Right ventricle myocardium superior (tissue), 1 donor: ENCODE results near the gene INTS2. TPM values are rescaled to one million over a fixed set of nuclear protein-coding genes. Genes with fewer than 3 reads are reported as not detected.
A peak's percentile ranks its signal among the peaks of the same experiment; 100 is the strongest.
"Not testable (repeated sequence)": the region's sequence is repeated elsewhere in the genome, so short reads cannot be mapped to it uniquely, and the experiment has no call there.

Experiments used
- ATAC-seq: fragments of 200-7000 bp; cut with Tn5 transposase; one replicate; pipeline ENCODE4 v1.9.1; 2020; ENCODE audit warnings: mild to moderate bottlenecking; ENCODE audit not compliant: poor library complexity
- DNase-seq: peaks from one replicate; pipeline ENCODE4 v3.0.0-alpha.2; 2020
- intact Hi-C: fragments of 100-400 bp; cut with DNase I; formaldehyde crosslinking; loops from one replicate; pipeline ENCODE4 v1.11.2; 2022
- total RNA-seq: library from RNA; stranded (reverse); fragmentation: NEBNext Ultra II Directional; extraction: Animal tissue kit (Norgen Biotek cat#: 25700); gene quantifications from one replicate; pipeline ENCODE4 v1.2.1, GENCODE V29; 2021
- donor health status: DM: no; HTN: yes; CAD: no; lungs with severe emphysema.

INTS2 gene
- total RNA-seq, 1 donor from 2014 or later = 8.7 TPM

DNA sequence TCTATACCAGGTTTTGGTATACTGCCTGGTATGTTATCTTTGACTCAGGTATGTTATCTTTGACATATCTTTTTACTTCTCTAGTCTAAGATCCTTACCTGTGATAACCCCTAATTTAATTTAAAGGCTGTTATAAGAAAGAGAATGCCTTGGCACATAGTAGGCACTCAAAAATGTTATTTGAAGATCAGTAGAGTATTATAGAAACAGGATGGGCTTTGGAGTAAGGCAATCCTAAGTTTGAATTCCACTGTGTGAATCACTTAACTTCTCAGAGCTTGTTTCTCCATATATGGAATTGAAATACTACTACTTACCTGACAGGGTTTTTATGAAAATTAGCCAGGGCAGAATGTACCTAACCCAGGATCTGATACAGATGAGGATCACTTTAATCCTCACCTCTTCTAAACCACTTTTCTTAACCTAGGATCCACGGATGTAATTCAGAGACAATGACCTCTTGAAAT is 65.6 kb downstream of the INTS2 start:
- DNase-seq (no peak), ATAC-seq (no peak)
- intact Hi-C loops = no loop called here

DNA sequence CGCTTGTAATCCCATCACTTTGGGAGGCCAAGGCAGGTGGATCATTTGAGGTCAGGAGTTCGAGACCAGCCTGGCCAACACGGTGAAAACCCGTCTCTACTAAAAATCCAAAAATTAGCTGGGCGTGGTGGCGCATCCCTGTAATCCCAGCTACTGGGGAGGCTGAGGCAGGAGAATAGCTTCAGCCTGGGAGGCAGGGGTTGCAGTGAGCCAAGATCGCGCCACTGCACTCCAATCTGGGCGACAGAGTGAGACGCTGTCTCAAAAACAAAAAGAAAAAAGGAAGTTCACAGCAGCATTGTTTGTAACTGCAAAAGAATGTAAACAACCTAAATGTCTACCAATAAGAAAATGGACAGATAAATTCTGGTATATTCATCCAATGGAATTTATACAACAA is 67.4 kb downstream of the INTS2 start:
- intact Hi-C loops, ATAC-seq: not testable (repeated sequence)

GRCh38 chr17:61856035-61856434 is 71.7 kb downstream of the INTS2 start:
- ATAC-seq = no peak
- no peak for DNase-seq
- intact Hi-C loops = no loop called here

More for the DNA sequence above, 67.4 kb downstream of the INTS2 start:
- DNase-seq = not testable (repeated sequence)

DNA sequence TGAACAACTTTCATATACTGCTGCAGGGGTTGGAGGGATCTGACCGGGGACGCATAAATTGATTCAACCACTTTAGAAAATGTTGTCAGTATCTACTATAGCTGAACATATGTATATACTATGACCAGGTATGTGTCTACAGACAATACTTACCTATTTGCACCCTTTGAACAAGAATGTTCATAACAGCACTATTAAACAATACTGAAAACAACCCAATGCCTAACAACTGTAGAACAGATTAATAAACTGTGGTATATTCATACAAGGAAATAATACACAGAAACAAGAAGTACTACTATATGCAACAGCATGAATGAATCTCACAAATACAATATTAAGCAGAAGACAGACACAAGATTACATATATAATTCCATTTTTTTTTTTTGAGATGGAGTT is 74.9 kb downstream of the INTS2 start:
- DNase-seq (no peak), ATAC-seq (no peak)
- intact Hi-C loops = no loop called here

DNA sequence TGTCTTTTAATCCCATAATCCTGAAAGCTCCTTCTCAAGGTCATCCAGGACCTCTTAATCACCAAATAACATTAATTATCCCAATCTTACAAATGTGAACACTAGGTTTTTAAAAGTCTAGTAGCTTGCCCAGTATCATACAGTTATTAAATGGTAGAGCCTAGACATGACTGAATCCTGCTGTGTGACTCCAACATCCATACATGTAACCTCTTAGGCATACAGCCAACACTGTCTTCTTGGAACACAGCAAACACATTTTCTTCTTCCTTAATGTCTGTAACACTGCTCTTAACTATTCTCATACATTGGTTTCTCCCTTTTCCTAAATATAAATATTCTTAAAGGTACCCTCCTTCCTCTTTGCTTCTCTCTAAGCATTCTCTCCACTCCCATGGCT is 78.1 kb downstream of the INTS2 start:
- intact Hi-C loops = no loop called here
- DNase-seq = no peak
- no peak for ATAC-seq

DNA sequence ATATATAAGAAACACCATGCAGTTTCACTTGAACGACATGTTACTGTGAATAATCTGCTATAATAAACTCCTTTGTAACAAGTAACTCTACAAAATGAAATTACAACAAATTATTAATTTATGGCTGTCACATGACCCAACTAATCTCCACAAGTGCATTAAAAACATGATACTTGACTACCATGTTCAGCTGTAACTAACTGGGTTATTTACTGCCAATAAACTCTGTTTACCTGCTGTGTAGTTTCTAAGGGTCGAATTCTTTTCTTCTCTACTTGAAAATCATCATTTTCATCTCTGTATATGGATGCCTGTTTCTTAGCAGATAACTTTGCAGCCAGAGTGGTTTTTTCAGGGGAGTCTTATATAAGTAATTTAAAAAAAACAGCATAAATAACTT is 78.9 kb downstream of the INTS2 start:
- DNase-seq (no peak), ATAC-seq (no peak)
- intact Hi-C loops = no loop called here

DNA sequence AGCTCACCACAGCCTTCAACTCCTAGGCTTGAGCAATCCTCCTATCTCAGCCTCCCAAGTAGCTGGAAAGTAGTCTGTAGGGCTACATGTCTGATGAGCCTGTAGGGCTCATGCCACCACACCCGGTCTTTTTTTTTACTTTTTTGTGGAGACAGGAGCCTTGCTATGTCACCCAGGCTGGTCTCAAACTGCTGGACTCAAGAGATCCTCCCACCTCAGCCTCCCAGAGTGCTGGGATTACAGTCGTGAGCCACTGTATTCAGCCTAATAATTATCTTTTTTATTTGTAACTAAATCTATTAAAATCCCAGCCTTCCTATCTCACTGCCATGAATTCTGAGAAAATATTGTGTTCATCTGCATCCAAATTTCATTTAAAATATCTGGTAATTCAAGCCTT is 79.5 kb downstream of the INTS2 start:
- ATAC-seq (no peak), DNase-seq (no peak)
- intact Hi-C loops = no loop called here

- intact Hi-C loops = no loop called here
- ATAC-seq (no peak), DNase-seq (no peak)
Observed at GRCh38 chr17:61847659-61848058, 80.1 kb downstream of the INTS2 start.

GRCh38 chr17:61846761-61847375 is 80.9 kb downstream of the INTS2 start:
- DNase-seq (no peak), ATAC-seq (no peak)
- intact Hi-C loops = no loop called here

GRCh38 chr17:61846088-61846487 is 81.7 kb downstream of the INTS2 start:
- ATAC-seq = no peak
- intact Hi-C loops = no loop called here
- no peak for DNase-seq

GRCh38 chr17:61843435-61843834 is 84.3 kb downstream of the INTS2 start:
- intact Hi-C loops = no loop called here
- DNase-seq (no peak), ATAC-seq (no peak)

- ATAC-seq = no peak
- intact Hi-C loops = no loop called here
- no peak for DNase-seq
Observed at GRCh38 chr17:61842899-61843298, 84.9 kb downstream of the INTS2 start.

- ATAC-seq (no peak), DNase-seq (no peak)
- intact Hi-C loops = no loop called here
Observed at GRCh38 chr17:61839300-61839786, 88.4 kb downstream of the INTS2 start.

DNA sequence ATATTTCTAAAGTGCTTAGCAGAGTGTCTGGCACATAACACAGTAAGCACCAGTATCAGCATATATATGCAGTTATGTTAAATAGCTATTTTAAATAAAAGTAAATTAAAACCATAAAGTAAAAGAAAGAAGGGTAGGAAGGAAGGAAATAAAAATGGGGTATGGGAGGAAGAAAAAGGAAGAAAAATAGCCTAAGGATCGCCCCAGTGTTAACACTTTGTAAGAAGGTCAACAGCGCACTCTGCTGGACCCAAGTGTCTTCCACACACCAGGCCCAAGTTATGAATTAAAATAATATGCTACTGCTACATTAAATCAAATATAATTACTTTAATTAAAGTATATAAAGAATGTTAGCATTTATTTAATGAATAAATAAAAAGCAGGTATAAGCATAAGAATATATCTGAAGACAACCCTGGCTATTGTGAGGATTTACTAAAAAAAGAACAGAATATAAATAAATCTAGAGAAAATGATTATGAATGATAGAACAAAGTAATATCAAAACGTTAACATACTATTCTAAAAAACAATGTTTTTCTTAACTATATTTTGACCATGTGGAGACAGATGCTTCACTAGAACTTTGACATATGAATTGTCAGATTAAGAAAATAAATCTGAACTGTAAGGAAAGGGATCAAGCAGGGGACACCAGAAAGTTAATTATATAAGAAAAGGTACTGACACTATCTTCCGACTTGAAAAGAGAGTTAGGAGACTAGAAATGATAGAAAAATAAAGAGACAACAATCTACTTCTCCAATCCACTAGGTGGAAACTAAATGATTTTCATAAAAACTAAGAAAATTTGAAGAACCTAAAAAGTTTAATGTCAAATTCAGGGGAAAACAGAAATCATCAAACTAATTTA is 90.4 kb downstream of the INTS2 start:
- DNase-seq = peak; percentile 50
- intact Hi-C loops = no loop called here
- no peak for ATAC-seq

DNA sequence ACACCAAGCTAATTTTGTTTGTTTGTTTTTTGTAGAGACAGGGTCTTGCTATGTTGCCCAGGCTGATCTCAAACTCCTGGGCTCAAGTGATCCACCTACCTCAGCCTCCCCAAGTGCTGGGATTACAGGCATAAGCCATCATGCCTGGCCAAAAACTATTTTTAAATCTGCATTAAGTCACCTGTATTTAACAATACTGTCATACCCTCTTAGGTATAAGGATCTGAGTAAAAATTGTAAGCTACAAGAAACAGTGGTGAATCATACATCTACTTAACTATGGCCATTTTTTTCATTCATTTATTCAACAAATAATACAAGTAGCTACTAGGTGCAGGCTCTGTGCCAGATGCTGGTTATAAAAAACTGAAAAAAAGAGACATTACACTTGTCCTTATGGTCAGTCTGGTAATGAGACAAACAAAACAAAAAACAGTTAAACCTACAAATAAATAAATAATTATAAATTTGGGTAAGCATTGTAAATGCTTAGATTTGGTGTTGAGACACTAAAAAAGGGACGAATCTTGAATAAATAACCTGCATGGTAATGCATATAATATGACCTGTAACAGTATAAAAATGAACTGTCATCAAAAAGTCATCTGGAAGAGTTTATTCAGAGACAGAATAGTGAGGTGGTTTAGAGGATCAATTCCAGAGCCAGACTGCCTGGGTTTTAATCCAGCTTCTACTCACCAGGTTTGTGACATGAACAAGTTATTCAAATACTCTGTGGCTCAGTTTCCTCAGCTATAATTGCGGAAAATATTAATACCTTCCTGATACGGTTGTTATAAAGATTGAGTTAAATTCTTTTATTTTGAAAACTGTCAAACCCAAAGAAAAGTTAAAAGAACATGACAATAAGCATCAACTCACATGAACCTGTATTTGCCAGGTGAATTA is 91.3 kb downstream of the INTS2 start:
- DNase-seq = no peak
- intact Hi-C loops = no loop called here
- no peak for ATAC-seq

DNA sequence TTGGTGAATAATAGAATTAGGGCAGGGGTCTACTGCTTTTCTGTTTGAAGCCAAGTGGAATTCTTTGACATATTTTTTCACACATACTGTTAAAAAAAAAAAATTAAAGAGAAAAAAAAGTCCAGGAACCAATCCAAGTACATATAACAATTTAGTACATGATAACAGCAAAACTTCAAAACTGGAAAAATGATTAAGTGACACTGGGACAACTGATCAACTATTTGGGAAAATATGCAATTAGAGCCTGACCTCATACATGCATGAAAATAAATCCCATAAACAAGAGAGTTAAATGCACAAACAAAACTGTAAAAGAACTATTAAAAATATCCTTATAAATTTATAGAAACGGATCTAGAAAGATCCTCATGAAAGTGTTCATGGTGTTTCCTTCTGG is 92.2 kb downstream of the INTS2 start:
- intact Hi-C loops = no loop called here
- ATAC-seq = no peak
- DNase-seq = no peak

DNA sequence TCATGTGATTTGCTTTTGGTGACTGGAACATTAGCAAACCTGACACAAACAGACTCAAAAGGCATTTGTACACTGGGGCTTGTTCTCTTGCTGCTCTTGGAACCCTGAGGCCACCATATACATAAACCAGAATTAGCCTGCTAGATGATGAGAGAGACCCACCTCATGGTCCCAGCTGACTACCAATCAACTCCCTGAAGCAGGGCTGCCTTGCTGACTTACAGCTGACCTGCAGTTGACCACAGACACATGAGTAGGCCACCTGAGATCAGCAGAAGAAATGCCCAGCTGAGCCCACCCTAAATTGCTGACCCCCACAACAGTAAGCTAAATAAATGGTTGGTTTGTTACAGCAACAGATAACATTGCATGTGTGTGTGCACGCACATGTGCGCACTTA is 93.2 kb downstream of the INTS2 start:
- intact Hi-C loops = no loop called here
- no peak for DNase-seq
- ATAC-seq = no peak

DNA sequence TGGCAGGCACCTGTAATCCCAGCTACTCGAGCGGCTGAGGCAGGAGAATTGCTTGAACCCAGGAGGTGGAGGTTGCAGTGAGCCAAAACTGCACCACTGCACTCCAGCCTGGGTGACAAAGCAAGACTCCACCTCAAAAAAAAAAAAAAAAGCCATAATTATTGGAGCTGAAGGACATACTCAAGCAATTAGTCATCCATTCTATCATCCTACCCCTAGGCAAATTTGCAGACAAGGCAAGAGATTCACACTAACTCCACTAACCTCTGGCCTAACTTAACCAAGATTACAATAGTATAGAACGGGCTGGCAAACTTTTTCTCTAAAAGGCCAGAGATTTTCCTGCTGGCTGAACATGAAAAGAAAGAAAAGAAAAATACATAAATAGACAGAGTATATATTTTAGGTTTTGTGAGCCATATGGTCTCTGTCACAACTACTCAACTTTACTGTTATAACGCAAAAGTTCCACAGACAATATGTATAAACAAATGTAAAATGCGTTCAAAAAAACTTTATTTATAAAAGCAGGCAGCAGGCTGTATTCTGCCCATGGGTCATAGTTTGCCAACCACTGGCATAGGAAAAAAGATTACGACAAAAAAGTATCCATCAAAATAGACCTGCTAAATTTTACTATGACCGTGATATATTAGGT is 94.1 kb downstream of the INTS2 start:
- ATAC-seq = no peak
- intact Hi-C loops = no loop called here

GRCh38 chr17:61832463-61832862 is 95.3 kb downstream of the INTS2 start:
- intact Hi-C loops = no loop called here
- DNase-seq = no peak
- no peak for ATAC-seq

More for the DNA sequence above, 94.1 kb downstream of the INTS2 start:
- DNase-seq = no peak
